GM12878 (cell line): Measurements from ENCODE around the gene MRPL36. TPM values are rescaled to one million over a fixed set of nuclear protein-coding genes. Genes with fewer than 3 reads are reported as not detected.

Experiments
- ATAC-seq: fragments of 200-7000 bp; cut with Tn5 transposase; 3 replicates; pipeline ENCODE4 v1.9.1; 2020; ENCODE audit warnings: mild to moderate bottlenecking, moderate library complexity
- BruUV-seq: library from RNA; stranded (reverse); fragments of 400-500 nt; replicated peaks from 2 replicates; lab custom pipeline; 2021; lab: Mats Ljungman, UMichigan
- CTCF ChIA-PET: fragments of 300-600 bp; sonication (Branson Sonifier 250); formaldehyde crosslinking; extraction: SDS; loops from one replicate; lab custom pipeline; 2021; ENCODE audit warnings: inconsistent platforms; lab: Yijun Ruan, JAX
- POLR2A ChIA-PET: fragments of 350-600 bp; formaldehyde crosslinking; extraction: SDS; loops from one replicate; lab custom pipeline; 2021; ENCODE audit warnings: inconsistent platforms; lab: Charles Lee
- RAD21 ChIA-PET: fragments of 300-600 bp; sonication (Branson Sonifier 250); formaldehyde crosslinking; loops from one replicate; lab custom pipeline; 2023; ENCODE audit warnings: antibody characterized with exemption; ENCODE audit not compliant: unreplicated experiment; lab: Charles Lee
- SMC1A ChIA-PET: fragments of 300-600 bp; sonication (Branson Sonifier 250); formaldehyde crosslinking; loops from one replicate; lab custom pipeline; 2023; ENCODE audit not compliant: unreplicated experiment, uncharacterized antibody; lab: Charles Lee
- DNase-seq: peaks from one replicate; pipeline ENCODE4 v3.0.0-alpha.2; 2011; ENCODE audit warnings: low read depth, low spot score
- FAIRE-seq: peaks from 3 replicates; lab custom pipeline; 2011; peaks lifted over from hg19 to GRCh38; lab: Jason Lieb, UNC
- H2AFZ ChIP-seq: 2 replicates; pipeline ENCODE4 v1.6.0; 2011; ENCODE audit warnings: low read depth, low read length, control low read depth; ENCODE audit not compliant: control insufficient read depth
- H3K27ac ChIP-seq: 2 replicates; pipeline ENCODE4 v1.5.1; 2011; ENCODE audit warnings: control low read depth; ENCODE audit not compliant: control insufficient read depth, insufficient read depth
- H3K27me3 ChIP-seq, 2 experiments: replicated peaks in 1 of 2; 2 replicates each; pipeline versions ENCODE4 v1.6.0 to v1.6.1; 2011; ENCODE audit warnings: low read length in 1 of 2; ENCODE audit not compliant: control insufficient read depth in 2 of 2, insufficient read depth in 2 of 2
- H3K36me3 ChIP-seq, 2 experiments: 2 replicates each; pipeline ENCODE4 v1.5.1; 2011; ENCODE audit warnings: low read length in 1 of 2; ENCODE audit not compliant: control insufficient read depth in 2 of 2, insufficient read depth in 2 of 2
- H3K4me1 ChIP-seq: 2 replicates; pipeline ENCODE4 v1.6.1; 2011; ENCODE audit warnings: mild to moderate bottlenecking, low read length, moderate library complexity, mixed read lengths; ENCODE audit not compliant: control insufficient read depth, insufficient read depth
- H3K4me2 ChIP-seq: 2 replicates; pipeline ENCODE4 v1.6.0; 2011; ENCODE audit warnings: control low read depth; ENCODE audit not compliant: control insufficient read depth, insufficient read depth
- H3K4me3 ChIP-seq: fragments of 200-600 bp; sonication (generic); 2 replicates; pipeline ENCODE4 v1.5.1; 2016
- H3K79me2 ChIP-seq: 2 replicates; pipeline ENCODE4 v1.6.0; 2011; ENCODE audit warnings: low read length; ENCODE audit not compliant: control insufficient read depth, insufficient read depth
- H3K9ac ChIP-seq: 2 replicates; pipeline ENCODE4 v1.8.0; 2011; ENCODE audit warnings: low read length, control low read depth, mixed read lengths; ENCODE audit not compliant: control insufficient read depth, insufficient read depth
- H3K9me3 ChIP-seq: replicated peaks from 3 replicates; pipeline ENCODE4 v1.5.1; 2011; ENCODE audit warnings: mild to moderate bottlenecking, low read length; ENCODE audit not compliant: control insufficient read depth, insufficient read depth
- H4K20me1 ChIP-seq: 2 replicates; pipeline ENCODE4 v1.6.0; 2011; ENCODE audit not compliant: control insufficient read depth, insufficient read depth
- CBFB ChIP-seq: IDR thresholded peaks from 2 replicates; pipeline ENCODE4 v1.6.1; 2016; ENCODE audit warnings: antibody characterized with exemption, low read depth
- CTCF ChIP-seq, 3 experiments: IDR thresholded peaks in 2 of 3; conservative IDR thresholded peaks in 1 of 3; 2 replicates each; pipeline ENCODE4 v1.5.1; 2011; ENCODE audit warnings: low read depth in 3 of 3, low read length in 3 of 3, mild to moderate bottlenecking in 3 of 3, control low read depth in 2 of 3, moderate library complexity in 2 of 3, inconsistent platforms in 1 of 3, mixed read lengths in 1 of 3; ENCODE audit not compliant: control insufficient read depth in 2 of 3, insufficient read depth in 1 of 3; ENCODE audit errors: extremely low read depth in 1 of 3
- DPF2 ChIP-seq: fragments of 450-650 bp; IDR thresholded peaks from 2 replicates; pipeline ENCODE4 v1.6.1; 2017; ENCODE audit warnings: mild to moderate bottlenecking
- EGR1 ChIP-seq, 2 experiments: IDR thresholded peaks; 1 replicate in 1 of 2; 2 replicates in 1 of 2; pipeline ENCODE4 v1.6.1; 2011 to 2012; ENCODE audit warnings: low read depth in 2 of 2, low read length in 2 of 2, borderline replicate concordance in 1 of 2, mild to moderate bottlenecking in 1 of 2, moderate library complexity in 1 of 2
- ETV6 ChIP-seq, 2 experiments: fragments of 450-650 bp in 1 of 2; IDR thresholded peaks in 1 of 2; conservative IDR thresholded peaks in 1 of 2; 2 replicates each; pipeline ENCODE4 v1.6.1; 2014; ENCODE audit warnings: antibody characterized with exemption in 1 of 2, borderline replicate concordance in 1 of 2, low read depth in 1 of 2, mild to moderate bottlenecking in 1 of 2, moderate library complexity in 1 of 2
- FOXK2 ChIP-seq: fragments of 450-650 bp; IDR thresholded peaks from 2 replicates; pipeline ENCODE4 v1.6.1; 2017; ENCODE audit warnings: mild to moderate bottlenecking, moderate library complexity
- GATAD2B ChIP-seq: fragments of 450-650 bp; conservative IDR thresholded peaks from 2 replicates; pipeline ENCODE4 v1.6.1; 2017; ENCODE audit warnings: low read depth, mild to moderate bottlenecking, moderate library complexity
- IKZF2 ChIP-seq, 2 experiments: fragments of 450-650 bp; IDR thresholded peaks; 2 replicates each; pipeline ENCODE4 v1.6.1; 2017; ENCODE audit warnings: mild to moderate bottlenecking in 2 of 2, moderate library complexity in 2 of 2
- MLLT1 ChIP-seq: fragments of 450-650 bp; IDR thresholded peaks from 2 replicates; pipeline ENCODE4 v1.6.1; 2016; ENCODE audit warnings: mild to moderate bottlenecking
- POU2F2 ChIP-seq: IDR thresholded peaks from 3 replicates; pipeline ENCODE4 v1.6.1; 2011; ENCODE audit warnings: low read depth, mild to moderate bottlenecking, low read length, borderline replicate concordance
- SMARCA5 ChIP-seq: fragments of 450-650 bp; IDR thresholded peaks from 2 replicates; pipeline ENCODE4 v1.6.1; 2017; ENCODE audit warnings: mild to moderate bottlenecking
- STAT1 ChIP-seq: fragments of 450-650 bp; conservative IDR thresholded peaks from 2 replicates; pipeline ENCODE4 v1.6.1; 2014; ENCODE audit warnings: antibody characterized with exemption, mild to moderate bottlenecking
- STAT3 ChIP-seq: IDR thresholded peaks from 2 replicates; pipeline ENCODE4 v1.6.1; 2011; ENCODE audit warnings: low read depth, low read length, improper control_type of control experiment
- TCF12 ChIP-seq: IDR thresholded peaks from 2 replicates; pipeline ENCODE4 v1.6.1; 2011; ENCODE audit warnings: low read depth, mild to moderate bottlenecking, low read length
- TCF3 ChIP-seq: IDR thresholded peaks from 2 replicates; pipeline ENCODE4 v1.6.1; 2012; ENCODE audit warnings: low read depth, mild to moderate bottlenecking, low read length, borderline replicate concordance; ENCODE audit not compliant: insufficient read depth
- ZBTB4 ChIP-seq: fragments of 450-650 bp; formaldehyde crosslinking; IDR thresholded peaks from 2 replicates; pipeline ENCODE4 v1.4.0; 2022; ENCODE audit warnings: mild to moderate bottlenecking, moderate library complexity
- ZNF274 ChIP-seq: IDR thresholded peaks from one replicate; pipeline ENCODE4 v1.8.0; 2011; ENCODE audit not compliant: insufficient read length, insufficient read depth
- ZSCAN29 ChIP-seq: fragments of 450-650 bp; IDR thresholded peaks from 2 replicates; pipeline ENCODE4 v1.6.1; 2017; ENCODE audit warnings: mild to moderate bottlenecking, moderate library complexity
- ZZZ3 ChIP-seq: IDR thresholded peaks from 2 replicates; pipeline ENCODE4 v1.6.1; 2011; ENCODE audit warnings: low read depth; ENCODE audit not compliant: control insufficient read depth, insufficient read length
- WGBS: methylation state at CpG from one replicate; pipeline ENCODE4 v1.1.6; 2016; ENCODE audit warnings: low lambda C conversion rate; ENCODE audit not compliant: insufficient replicate concordance, insufficient coverage; ENCODE audit errors: missing lambda C conversion rate; 5-methylcytosine and 5-hydroxymethylcytosine counted together
- in situ Hi-C: fragments of 300-500 bp; cut with MboI; formaldehyde crosslinking; loops from 9 replicates; pipeline ENCODE4 v1.14.3; 2018; ENCODE audit warnings: mixed read lengths
- intact Hi-C: fragments of 100-400 bp; cut with micrococcal nuclease; formaldehyde crosslinking; loops from one replicate; pipeline ENCODE4 v1.14.2; 2022; ENCODE audit not compliant: unreplicated experiment
- polyA plus RNA-seq, 11 experiments: library from polyadenylated mRNA; depleted of rRNA in 4 of 11; unstranded in 6 of 11; stranded (reverse) in 5 of 11; fragments of >200 nt; fragmentation: Nextera tagmentation in 4 of 11; fragmentation: Illumina TruSeq in 1 of 11; extraction: Ambion mirVana in 4 of 11; extraction: Trizol in 1 of 11; gene quantifications; 1 replicate in 1 of 11; 2 replicates in 10 of 11; pipeline versions ENCODE4 v1.2.1 to v1.2.3, GENCODE V29; 2011 to 2016; ENCODE audit warnings: inconsistent platforms in 2 of 11, missing spikeins in 2 of 11, low read depth in 1 of 11
- total RNA-seq, 4 experiments: library from RNA; depleted of rRNA in 3 of 4; stranded (reverse); fragments of >200 nt in 3 of 4; fragmentation: Illumina TruSeq in 1 of 4; extraction: Trizol in 1 of 4; gene quantifications; 2 replicates each; pipeline versions ENCODE4 v1.2.1 to v1.2.3, GENCODE V29; 2013 to 2021

MRPL36 gene
- total and polyA plus RNA-seq, 10 of the 15 experiments (the other 5 are each of a cell fraction or from before 2014, with no cell fraction given) = 89.2 to 559 (median 152) TPM

GRCh38 chr5:1808439-1808838 lies 8.8 kb upstream of the MRPL36 start:
- Histone ChIP-seq H3K79me2 (peaks cover 6% of the 10 kb centered on the region), H2AFZ (no peak overlapping the region), H3K4me1 (no peaks in the 10 kb centered on the region), H3K4me2 (no peak overlapping the region), H3K27me3 (no peaks in the 10 kb centered on the region), H3K9ac (no peak overlapping the region), H3K36me3 (peaks cover 20 to 33% of the 10 kb centered on the region in 2 experiments), H4K20me1 (no peaks in the 10 kb centered on the region; the same call in 1 of the 2 replicates), H3K9me3 (no peaks in the 10 kb centered on the region), H3K27ac (no peak overlapping the region), H3K4me3 (no peak overlapping the region)
- SMC1A ChIA-PET = no interaction called here
- RAD21 ChIA-PET = no interaction called here
- POLR2A ChIA-PET = interaction anchor here (0.6 kb wide), 1 partner anchor 17 kb away, joined by 7 read pairs; no protein-coding TSS in a partner anchor
- intact Hi-C loops (loop anchor here (10.0 kb wide), 1 partner anchor 74 kb away; no protein-coding TSS in a partner anchor), in situ Hi-C loops (no loop called here)
- TF ChIP-seq STAT3 (no peak), ZSCAN29 (no peak), TCF3 (no peak), ZBTB4 (CRISPR knock-in tag) (no peak), TCF12 (no peak), POU2F2 (no peak), IKZF2 (IDR thresholded peaks at IDR 0.05) (no peak), EGR1 (IDR thresholded peaks at IDR 0.05; ENCODE audit: borderline replicate concordance in 1 of 2, low read depth in 2 of 2, low read length in 2 of 2) (no peak), CBFB (no peak), ZNF274 (no peak), GATAD2B (no peak), ZZZ3 (no peak), SMARCA5 (no peak), FOXK2 (no peak), CTCF (IDR thresholded peaks at IDR 0.05 in 2 of 3, conservative IDR thresholded peaks at IDR 0.05 in 1 of 3; ENCODE audit: control insufficient read depth in 2 of 3, extremely low read depth in 1 of 3, insufficient read depth in 1 of 3, low read depth in 3 of 3, low read length in 3 of 3) (no peak), ETV6 (conservative IDR thresholded peaks at IDR 0.05 in 1 of 2, IDR thresholded peaks at IDR 0.05 in 1 of 2; ENCODE audit: borderline replicate concordance in 1 of 2, low read depth in 1 of 2) (no peak), MLLT1 (no peak), DPF2 (no peak), STAT1 (no peak)
- DNase-seq (no peak), ATAC-seq (no peak), FAIRE-seq (no peak)
- 61% methylated on average over 3 of the region's 3 CpGs for WGBS
- no TSS peak for BruUV-seq
- CTCF ChIA-PET = interaction anchor here (0.7 to 1.4 kb wide), 3 partner anchors 13 to 45 kb away, joined by 3 to 4 read pairs (median 3); no protein-coding TSS in a partner anchor
